Kidney glomerular epithelial cell (primary cell): ENCODE results near the gene DIP2C.

Experiments
- DNase-seq: peaks from one replicate; lab custom pipeline; 2025; lab: John Stamatoyannopoulos, UW

Gene DIP2C

DNA sequence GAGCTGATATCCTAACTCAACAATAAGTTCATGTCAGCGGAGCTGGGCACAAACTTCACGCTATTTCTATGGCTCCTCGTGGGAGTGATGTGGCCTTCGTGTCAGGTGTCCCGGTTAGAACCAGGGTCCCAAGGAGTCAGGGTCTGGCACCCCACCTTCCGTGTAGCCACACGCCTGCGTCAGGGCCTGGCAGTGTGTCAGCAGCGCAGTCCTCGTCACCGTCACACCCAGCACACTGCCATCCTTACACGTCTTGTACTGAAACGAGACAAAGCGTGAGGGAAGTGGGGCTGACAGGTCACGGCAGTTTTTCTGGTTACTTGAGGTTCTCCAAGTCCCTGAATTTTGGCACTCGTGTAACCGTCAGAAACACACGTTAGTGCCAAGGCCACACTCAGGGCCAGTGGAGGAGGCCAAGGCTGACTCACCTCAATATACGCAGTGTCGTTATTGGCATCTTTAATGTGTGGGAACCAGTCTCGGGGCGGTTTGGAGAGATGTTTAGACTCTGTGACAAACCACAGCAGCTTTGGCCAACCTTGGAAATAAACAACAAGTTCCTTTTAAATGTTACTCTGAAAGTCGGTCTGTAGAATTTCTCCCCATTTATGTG, 299.5 kb downstream of the DIP2C start:
- no peak for DNase-seq

DNA sequence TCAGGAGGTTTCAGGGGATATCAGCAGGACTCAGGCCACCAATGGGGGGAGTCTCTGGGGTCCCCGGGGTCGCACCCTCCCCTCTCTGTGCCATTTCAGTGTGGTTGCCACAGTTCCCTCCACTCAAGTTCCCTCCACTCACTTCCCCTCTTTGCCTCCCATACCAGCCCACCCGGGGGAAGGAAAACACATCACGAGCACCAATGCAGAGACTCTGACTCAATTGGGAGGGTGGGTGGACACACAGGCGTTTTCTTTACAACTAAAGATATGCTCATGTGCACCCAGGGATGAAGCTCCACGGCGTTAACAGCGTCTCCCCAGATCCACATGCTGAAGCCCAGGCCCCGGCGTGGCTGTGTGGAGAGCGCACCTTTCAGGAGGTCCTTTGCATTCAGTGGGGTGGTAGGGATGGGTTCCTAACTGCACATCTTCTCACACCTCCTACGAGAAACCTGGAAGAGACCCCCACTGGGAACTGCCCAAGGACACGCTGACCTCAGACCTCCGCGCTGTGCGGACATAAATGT, 300.1 kb downstream of the DIP2C start:
- no peak for DNase-seq

DNA sequence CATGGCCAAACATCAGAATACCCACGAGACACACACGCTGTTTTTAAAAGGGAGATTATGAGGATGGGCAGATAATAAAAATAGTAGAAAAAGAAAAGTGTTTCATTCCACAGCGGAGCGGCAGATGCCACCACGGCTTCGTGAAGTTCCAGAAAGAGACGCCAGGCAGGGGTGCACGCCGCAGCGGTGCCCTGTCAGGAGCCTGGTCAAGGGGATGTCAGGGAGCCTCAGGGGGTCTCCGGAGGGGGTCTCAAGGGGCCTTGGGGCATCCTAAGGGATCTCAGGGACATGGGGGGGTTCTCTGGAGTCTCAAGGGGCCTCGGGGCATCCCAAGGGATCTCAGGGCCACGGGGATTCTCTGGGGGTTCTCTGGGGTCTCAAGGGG, 300.8 kb downstream of the DIP2C start:
- DNase-seq = no peak

DNA sequence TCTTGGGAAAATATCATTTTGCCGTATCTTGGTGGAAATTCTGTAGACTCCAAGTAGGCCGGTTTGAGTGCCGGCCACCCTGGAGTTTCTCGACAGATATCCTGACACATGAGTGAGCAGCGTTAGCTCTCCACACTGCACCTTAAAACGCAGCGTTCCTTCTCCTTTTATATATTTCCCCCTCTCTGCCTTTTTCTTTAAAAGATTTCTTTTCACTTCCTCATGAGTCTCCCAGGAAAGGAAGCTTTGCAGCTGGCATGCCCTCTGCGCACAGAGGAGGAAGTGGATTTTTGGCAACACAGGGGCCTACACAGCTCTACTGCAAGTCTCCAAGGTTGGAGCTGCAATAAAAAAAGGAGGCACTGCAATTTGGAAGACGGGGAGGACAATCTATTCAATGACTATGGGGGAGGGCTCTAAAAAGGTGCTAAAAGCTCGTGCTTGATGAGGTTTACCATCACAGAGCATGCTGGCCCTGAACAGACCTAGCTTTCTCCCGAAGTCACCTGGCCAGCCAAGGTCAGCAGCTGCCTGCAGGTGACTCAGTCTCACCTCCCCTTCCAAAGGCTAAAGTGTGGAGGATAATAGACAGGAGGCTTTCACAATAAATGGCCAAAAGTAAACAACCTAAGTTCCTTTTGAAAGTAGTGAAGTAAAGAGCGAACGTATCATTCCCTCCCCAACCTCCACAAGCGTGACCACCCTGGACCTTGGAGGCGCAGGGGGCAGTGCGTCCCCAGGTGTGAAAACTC, 301.4 kb downstream of the DIP2C start:
- no peak for DNase-seq

DNA sequence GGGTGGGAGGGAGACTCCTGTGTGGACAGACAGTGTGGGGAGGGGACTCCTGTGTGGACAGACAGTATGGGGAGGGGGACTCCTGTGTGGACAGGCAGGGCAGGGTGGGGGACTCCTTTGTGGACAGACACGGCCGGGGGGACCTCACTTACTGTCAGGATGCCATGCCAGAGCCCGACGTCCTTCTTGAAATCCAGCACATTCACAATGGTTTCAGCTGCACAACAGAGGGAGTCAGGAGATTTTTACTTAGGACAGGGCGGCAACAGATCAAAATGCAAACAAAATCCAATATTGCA, 301.9 kb downstream of the DIP2C start:
- no peak for DNase-seq

DNA sequence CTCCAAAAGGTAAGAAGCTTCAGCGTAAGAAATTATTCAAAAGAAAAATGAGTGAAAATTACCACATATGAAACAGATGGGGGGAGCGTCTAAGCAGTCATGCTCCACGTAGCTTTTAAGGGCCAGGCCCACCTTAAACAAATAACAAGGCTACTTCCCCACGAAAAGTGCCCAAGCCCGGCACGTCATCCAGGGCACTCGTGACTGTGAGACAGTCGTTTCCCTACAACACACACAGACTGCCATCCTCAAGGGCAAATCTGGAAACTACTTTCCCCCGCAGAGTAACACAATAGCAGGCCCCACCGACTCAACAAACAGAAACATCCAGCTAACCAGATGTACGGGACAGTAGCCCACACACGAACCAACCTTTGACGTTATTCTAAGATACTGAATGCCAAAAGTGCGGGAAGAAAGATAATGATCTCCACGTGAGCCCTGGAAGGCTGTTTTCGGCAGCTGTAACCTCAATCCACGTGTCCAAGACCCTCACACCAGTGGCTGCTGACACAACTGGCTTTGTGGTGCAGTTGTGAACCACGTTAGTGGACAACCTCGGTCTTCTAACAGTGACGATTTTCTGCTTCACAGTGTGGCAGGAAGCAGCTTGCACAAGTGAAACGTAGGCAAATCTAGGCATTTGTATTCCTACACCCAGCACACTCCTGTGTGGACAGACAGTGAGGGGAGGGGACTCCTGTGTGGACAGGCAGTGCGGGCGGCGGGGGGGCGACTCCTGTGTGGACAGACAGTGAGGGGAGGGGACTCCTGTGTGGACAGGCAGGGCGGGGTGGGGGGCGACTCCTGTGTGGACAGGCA, 302.5 kb downstream of the DIP2C start:
- no peak for DNase-seq

- no peak for DNase-seq
Measured at GRCh38 chr10:385571-386300, 303.7 kb downstream of the DIP2C start.

DNA sequence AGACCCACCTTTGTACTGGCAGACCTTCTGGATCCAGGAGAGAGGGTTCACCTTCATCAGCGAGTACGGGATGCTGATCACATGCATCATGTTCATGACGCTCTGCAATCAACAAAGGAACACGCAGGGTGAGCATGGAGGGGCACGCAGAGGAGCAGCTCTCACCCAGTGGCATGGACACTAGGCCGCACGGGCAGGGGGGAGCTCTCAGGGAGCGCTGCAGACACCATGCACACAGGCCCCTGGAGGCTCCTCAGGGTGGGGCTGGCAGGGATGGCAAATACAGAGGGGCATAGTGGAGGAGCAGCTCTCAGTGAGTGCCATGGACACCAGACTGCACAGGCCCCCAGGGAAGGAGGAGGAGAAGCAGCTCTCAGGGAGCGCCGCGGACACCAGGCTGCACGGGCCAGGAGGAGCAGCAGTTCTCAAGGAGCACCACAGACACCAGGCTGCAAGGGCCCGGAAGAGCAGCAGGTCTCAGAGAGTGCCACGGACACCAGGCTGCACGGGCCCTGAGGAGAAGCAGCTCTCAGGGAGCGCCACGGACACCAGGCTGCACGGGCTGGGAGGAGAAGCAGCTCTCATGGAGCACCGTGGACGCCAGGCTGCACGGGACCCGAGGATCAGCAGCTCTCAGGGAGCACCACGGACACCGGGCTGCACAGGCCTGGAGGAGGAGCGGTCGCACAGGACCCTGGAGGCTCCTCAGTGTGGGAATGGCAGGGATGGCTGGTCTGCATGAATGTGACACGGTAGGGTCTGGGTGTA, 304.7 kb downstream of the DIP2C start:
- no peak for DNase-seq

DNA sequence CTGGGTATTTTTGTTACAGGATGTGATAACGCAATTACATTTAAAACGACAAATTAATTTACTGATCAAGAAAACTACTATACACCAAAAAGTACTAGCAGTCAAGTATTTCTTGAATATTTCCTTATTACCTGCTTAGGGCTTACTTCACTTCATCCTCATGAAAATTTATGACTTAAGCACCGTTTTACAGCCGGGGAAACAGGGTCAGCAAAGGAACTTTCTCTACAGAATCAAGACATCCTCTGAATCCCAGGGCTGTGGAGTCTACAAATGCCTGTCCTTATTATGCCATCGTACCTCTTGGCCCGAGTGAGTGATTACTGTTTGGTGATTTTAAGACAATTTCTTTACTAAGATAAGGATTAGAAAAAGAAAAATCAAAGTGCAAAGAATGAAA, 305.9 kb downstream of the DIP2C start:
- no peak for DNase-seq

DNA sequence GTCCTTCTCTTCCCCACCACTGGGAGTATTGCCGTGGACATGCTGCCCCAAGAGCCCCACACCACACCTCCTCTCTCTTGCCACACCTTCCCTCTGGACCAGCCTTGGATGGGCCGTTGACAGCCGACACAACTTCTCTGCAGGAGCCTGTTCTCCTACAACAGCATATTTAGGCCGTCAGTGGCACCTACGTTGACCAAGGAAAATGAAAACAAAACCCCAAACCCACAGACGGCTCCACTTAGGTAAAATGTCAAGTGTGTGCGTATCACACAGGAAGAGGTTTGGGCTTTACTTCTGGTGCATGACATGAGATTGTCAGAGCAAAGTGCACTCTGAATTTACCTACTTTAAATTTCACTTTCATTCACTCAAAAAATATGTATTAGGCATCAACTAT, 307.7 kb downstream of the DIP2C start:
- no peak for DNase-seq

DNA sequence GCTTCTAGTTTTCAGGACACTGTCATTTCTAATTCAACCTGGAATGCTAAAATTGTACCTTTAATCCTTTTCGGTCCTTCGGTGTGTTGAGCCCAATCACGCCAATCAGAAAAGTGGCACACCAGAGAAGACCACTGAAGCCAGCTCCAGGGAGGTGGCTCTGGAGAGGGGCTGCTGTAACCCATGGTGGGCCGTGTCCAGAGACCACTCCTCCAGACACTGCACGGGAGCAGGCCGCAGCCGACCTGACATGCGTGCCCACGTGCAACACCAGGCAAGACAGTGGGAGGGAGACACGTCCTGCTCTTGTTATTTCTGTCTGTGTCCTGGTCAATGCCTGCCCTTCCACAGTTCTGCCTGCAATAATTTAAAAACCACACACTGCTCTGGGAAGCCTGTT, 308.1 kb downstream of the DIP2C start:
- no peak for DNase-seq

- no peak for DNase-seq
Measured at GRCh38 chr10:380313-380940, 309.0 kb downstream of the DIP2C start.

GRCh38 chr10:378930-379704, 310.4 kb downstream of the DIP2C start:
- DNase-seq = no peak

DNA sequence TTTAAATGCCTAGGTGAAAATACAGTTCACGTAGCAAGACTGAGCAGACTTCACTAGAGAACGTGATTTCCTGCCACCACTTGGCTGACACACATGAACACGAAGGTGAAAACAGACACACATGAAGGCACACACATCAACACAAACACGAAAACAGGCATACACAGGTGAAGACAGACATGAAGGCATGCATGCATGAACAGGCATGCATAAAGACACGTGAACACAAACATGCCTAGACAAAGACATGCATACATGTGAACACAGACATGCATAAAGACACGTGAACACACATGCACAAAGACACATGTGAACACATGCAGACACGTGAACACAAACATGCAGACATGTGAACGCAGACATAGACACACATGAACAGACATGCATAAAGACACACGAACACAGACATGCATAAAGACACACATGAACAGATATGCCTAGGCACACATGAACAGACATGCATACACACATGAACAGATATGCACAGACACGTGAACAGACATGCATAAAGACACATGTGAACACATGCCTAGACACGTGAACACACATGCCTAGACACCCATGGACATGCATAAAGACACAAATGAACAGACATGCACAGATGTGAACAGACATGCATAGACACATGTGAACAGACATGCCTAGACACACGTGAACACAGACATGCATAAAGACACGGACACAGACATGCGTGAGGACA, 311.1 kb downstream of the DIP2C start:
- no peak for DNase-seq

DNA sequence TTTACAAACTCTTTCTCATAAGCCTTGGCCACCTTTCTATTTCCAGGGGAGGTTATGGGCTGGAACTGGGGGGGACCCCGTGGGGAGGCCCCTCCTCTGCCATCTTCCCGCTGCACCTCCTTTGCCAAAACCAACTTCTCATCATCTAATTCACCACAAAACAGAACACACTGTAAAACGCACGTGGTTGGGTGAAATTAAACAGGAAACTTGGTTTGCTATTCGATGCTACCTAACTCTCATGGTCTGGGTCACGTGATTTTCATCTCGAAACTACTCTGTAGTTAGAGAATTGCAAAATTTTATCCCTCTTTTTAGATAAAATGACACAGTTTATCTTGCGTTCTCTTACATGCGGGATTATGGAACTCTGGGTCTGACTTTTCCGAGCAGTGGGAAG, 312.2 kb downstream of the DIP2C start:
- DNase-seq = no peak

GRCh38 chr10:375815-376505, 313.5 kb downstream of the DIP2C start:
- no peak for DNase-seq

GRCh38 chr10:374354-374753, 315.1 kb downstream of the DIP2C start:
- DNase-seq = no peak

GRCh38 chr10:373526-374309, 315.8 kb downstream of the DIP2C start:
- peak; percentile 68 for DNase-seq
